ENCODE data around the gene CCDC138. TPM values are rescaled to one million over a fixed set of nuclear protein-coding genes. Genes with fewer than 3 reads are reported as not detected.
A peak's percentile ranks its signal among the peaks of the same experiment; 100 is the strongest.

CCDC138 gene
- total RNA-seq, 2 donors from 2014 or later, result 29.7 to 30.2 TPM

- 91% methylated on average over 3 of the region's 3 CpGs; no CpG with 5 or more reads in 1 of the 2 experiments for WGBS, 2 experiments (ENCODE audit: insufficient coverage in 1 of 2, insufficient read length in 1 of 2)
- Histone ChIP-seq H3K27ac (ENCODE audit: low read depth, low read length) (no peak overlapping the region), H3K4me3 (ENCODE audit: low read length) (no peak overlapping the region), H3K27me3 (ENCODE audit: control insufficient read depth, insufficient read depth, low read length, poor library complexity, severe bottlenecking) (no peaks in the 10 kb centered on the region), H3K4me1 (ENCODE audit: control insufficient read depth, insufficient read depth, low read length) (no peaks in the 10 kb centered on the region), H3K9ac (ENCODE audit: extremely low read depth, low read length, poor library complexity, severe bottlenecking) (no peak overlapping the region), H3K36me3 (ENCODE audit: control insufficient read depth, insufficient read depth, low read length) (no peaks in the 10 kb centered on the region), H3K9me3 (ENCODE audit: control insufficient read depth, low read length) (no peaks in the 10 kb centered on the region)
- DNase-seq, result no peak
- no peak overlapping the region for H3K27ac Mint-ChIP-seq
- no peaks in the 10 kb centered on the region for H3K27me3 Mint-ChIP-seq (ENCODE audit: insufficient read depth)
- H3K36me3 Mint-ChIP-seq (ENCODE audit: low read depth), result no peaks in the 10 kb centered on the region
- TF ChIP-seq, protein P1, sequence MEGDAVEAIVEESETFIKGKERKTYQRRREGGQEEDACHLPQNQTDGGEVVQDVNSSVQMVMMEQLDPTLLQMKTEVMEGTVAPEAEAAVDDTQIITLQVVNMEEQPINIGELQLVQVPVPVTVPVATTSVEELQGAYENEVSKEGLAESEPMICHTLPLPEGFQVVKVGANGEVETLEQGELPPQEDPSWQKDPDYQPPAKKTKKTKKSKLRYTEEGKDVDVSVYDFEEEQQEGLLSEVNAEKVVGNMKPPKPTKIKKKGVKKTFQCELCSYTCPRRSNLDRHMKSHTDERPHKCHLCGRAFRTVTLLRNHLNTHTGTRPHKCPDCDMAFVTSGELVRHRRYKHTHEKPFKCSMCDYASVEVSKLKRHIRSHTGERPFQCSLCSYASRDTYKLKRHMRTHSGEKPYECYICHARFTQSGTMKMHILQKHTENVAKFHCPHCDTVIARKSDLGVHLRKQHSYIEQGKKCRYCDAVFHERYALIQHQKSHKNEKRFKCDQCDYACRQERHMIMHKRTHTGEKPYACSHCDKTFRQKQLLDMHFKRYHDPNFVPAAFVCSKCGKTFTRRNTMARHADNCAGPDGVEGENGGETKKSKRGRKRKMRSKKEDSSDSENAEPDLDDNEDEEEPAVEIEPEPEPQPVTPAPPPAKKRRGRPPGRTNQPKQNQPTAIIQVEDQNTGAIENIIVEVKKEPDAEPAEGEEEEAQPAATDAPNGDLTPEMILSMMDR (conservative IDR thresholded peaks at IDR 0.05), result no peak
- H3K4me3 Mint-ChIP-seq, result no peak overlapping the region
- peaks cover 4% of the 10 kb centered on the region for H3K9me3 Mint-ChIP-seq
- H3K4me1 Mint-ChIP-seq, result peaks cover 12% of the 10 kb centered on the region
These were observed 118.1 kb downstream of the CCDC138 start for GRCh38 chr2:108904680-108905079.

DNA sequence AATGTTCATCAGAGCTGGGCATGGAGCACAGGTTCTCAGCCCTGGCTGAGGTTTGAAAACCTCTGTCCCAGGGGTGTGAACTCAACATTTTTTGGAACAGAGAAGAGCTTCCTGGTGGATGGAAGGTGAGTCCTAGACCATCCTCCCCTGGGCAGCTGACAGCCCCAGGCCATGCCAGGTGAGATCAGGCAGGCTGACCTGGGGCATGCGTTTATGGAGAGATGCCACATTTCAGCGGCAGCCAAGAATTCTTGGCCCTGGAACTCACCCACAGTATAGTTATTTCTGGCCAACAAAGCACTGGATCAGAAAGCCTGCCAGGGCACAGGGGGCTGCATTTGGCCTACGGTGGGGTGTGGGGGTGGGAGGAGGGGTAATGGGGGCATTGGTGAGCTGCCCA, 118.6 kb downstream of the CCDC138 start:
- Mint-ChIP-seq H3K27ac (no peak overlapping the region), H3K36me3 (ENCODE audit: low read depth) (no peaks in the 10 kb centered on the region), H3K4me1 (peaks cover 12% of the 10 kb centered on the region), H3K4me3 (no peak overlapping the region), H3K27me3 (ENCODE audit: insufficient read depth) (no peaks in the 10 kb centered on the region), H3K9me3 (peaks cover 4% of the 10 kb centered on the region)
- WGBS, 2 experiments (ENCODE audit: insufficient coverage in 1 of 2, insufficient read length in 1 of 2), result 91 to 100% methylated on average over 1 to 3 of the region's 3 CpGs
- H3K36me3 ChIP-seq (ENCODE audit: control insufficient read depth, insufficient read depth, low read length), result no peaks in the 10 kb centered on the region
- no peak overlapping the region for H3K27ac ChIP-seq (ENCODE audit: low read depth, low read length)
- peak; percentile 28 for DNase-seq
- TF ChIP-seq, protein P1 (conservative IDR thresholded peaks at IDR 0.05), result no peak
- no peak overlapping the region for H3K4me3 ChIP-seq (ENCODE audit: low read length)
- no peaks in the 10 kb centered on the region for H3K4me1 ChIP-seq (ENCODE audit: control insufficient read depth, insufficient read depth, low read length)
- no peaks in the 10 kb centered on the region for H3K27me3 ChIP-seq (ENCODE audit: control insufficient read depth, insufficient read depth, low read length, poor library complexity, severe bottlenecking)
- H3K9me3 ChIP-seq (ENCODE audit: control insufficient read depth, low read length), result no peaks in the 10 kb centered on the region
- no peak overlapping the region for H3K9ac ChIP-seq (ENCODE audit: extremely low read depth, low read length, poor library complexity, severe bottlenecking)

GRCh38 chr2:108905906-108906305, 119.3 kb downstream of the CCDC138 start:
- TF ChIP-seq, protein P1 (conservative IDR thresholded peaks at IDR 0.05), result no peak
- no peaks in the 10 kb centered on the region for H3K36me3 Mint-ChIP-seq (ENCODE audit: low read depth)
- no peaks in the 10 kb centered on the region for H3K4me1 ChIP-seq (ENCODE audit: control insufficient read depth, insufficient read depth, low read length)
- H3K9me3 ChIP-seq (ENCODE audit: control insufficient read depth, low read length), result no peaks in the 10 kb centered on the region
- H3K27ac Mint-ChIP-seq, result no peak overlapping the region
- no peak overlapping the region for H3K4me3 Mint-ChIP-seq
- peaks cover 12% of the 10 kb centered on the region for H3K4me1 Mint-ChIP-seq
- 67 to 84% methylated on average over 3 to 13 of the region's 13 CpGs for WGBS, 2 experiments (ENCODE audit: insufficient coverage in 1 of 2, insufficient read length in 1 of 2)
- no peaks in the 10 kb centered on the region for H3K27me3 ChIP-seq (ENCODE audit: control insufficient read depth, insufficient read depth, low read length, poor library complexity, severe bottlenecking)
- H3K36me3 ChIP-seq (ENCODE audit: control insufficient read depth, insufficient read depth, low read length), result no peaks in the 10 kb centered on the region
- no peaks in the 10 kb centered on the region for H3K9me3 Mint-ChIP-seq
- no peaks in the 10 kb centered on the region for H3K27me3 Mint-ChIP-seq (ENCODE audit: insufficient read depth)
- H3K27ac ChIP-seq (ENCODE audit: low read depth, low read length), result no peak overlapping the region
- peak; percentile 28 for DNase-seq
- H3K9ac ChIP-seq (ENCODE audit: extremely low read depth, low read length, poor library complexity, severe bottlenecking), result no peak overlapping the region
- H3K4me3 ChIP-seq (ENCODE audit: low read length), result no peak overlapping the region
